Tibial nerve (tissue), 3 donors: ENCODE results near the gene SARNP.

Experiments used
- POLR2A ChIP-seq, 2 donors: fragments of 450-650 bp; IDR thresholded peaks; one replicate each; pipeline ENCODE4 v1.6.1; 2017; ENCODE audit warnings: antibody characterized with exemption in 2 of 2, mild to moderate bottlenecking in 2 of 2, moderate library complexity in 2 of 2
- TF ChIP-seq, protein P1 (sequence below), 5 experiments: fragments of 200-600 bp in 3 of 5; fragments of 450-650 bp in 2 of 5; sonication (generic) in 3 of 5; IDR thresholded peaks; one replicate each; pipeline ENCODE4 v1.5.1; 2016 to 2019; ENCODE audit warnings: antibody characterized with exemption in 5 of 5, mild to moderate bottlenecking in 3 of 5, moderate library complexity in 2 of 5

DNA sequence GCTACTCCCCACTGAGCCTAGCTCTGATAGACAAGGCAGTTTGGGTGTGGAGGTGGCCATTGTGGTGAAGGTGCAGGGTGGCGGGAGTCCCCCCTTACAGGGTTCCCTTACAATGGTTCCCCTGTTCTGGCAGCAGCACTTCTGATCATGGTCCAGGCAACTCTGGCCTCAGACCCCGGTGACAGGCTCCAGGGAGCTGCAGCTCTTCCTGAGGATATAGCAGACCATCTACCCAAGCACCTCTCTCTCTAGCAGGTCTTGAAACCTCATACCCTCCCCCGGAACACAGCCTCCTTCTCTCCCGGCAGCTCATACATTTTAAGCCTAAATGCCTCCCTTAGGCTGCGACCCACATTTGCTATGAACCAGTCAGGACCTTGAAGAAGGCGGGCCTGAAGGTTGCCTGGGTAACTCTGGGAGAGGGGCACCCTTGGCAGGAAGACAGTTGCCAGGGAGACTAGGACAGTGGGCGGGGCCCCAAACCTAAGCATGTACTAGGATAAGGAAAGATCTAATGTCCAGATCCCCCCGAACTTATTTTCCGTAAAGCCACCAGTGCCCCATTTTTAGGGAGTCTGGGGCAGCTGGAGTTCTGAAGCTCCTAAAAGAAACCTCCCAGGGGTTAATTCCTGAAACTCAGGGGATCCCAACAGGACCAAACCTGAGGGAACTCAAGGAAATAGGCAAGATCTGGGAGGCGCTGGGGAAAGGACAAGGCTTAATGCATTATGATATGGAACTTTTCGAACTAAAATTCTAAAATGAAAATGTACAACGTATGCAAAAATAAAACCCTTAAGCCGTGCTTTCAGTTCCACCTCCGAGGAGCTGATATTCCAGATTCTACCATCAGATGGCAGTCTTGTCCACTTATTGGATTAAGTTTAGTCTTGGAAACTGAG, 79.2 kb downstream of the SARNP start:
- no peak for TF ChIP-seq POLR2A (IDR thresholded peaks at IDR 0.05)
- TF ChIP-seq, protein P1, sequence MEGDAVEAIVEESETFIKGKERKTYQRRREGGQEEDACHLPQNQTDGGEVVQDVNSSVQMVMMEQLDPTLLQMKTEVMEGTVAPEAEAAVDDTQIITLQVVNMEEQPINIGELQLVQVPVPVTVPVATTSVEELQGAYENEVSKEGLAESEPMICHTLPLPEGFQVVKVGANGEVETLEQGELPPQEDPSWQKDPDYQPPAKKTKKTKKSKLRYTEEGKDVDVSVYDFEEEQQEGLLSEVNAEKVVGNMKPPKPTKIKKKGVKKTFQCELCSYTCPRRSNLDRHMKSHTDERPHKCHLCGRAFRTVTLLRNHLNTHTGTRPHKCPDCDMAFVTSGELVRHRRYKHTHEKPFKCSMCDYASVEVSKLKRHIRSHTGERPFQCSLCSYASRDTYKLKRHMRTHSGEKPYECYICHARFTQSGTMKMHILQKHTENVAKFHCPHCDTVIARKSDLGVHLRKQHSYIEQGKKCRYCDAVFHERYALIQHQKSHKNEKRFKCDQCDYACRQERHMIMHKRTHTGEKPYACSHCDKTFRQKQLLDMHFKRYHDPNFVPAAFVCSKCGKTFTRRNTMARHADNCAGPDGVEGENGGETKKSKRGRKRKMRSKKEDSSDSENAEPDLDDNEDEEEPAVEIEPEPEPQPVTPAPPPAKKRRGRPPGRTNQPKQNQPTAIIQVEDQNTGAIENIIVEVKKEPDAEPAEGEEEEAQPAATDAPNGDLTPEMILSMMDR (IDR thresholded peaks at IDR 0.05), result peak; percentile 81 to 94 (median 85)
